ENCODE data around the gene CALN1. TPM values are rescaled to one million over a fixed set of nuclear protein-coding genes. Genes with fewer than 3 reads are reported as not detected.
A peak's percentile ranks its signal among the peaks of the same experiment; 100 is the strongest.

The CALN1 gene
- total and polyA plus RNA-seq, 9 of the 15 experiments (the other 6 are each of a cell fraction or from before 2014, with no cell fraction given): 1.4 to 7.5 (median 3.3) TPM

DNA sequence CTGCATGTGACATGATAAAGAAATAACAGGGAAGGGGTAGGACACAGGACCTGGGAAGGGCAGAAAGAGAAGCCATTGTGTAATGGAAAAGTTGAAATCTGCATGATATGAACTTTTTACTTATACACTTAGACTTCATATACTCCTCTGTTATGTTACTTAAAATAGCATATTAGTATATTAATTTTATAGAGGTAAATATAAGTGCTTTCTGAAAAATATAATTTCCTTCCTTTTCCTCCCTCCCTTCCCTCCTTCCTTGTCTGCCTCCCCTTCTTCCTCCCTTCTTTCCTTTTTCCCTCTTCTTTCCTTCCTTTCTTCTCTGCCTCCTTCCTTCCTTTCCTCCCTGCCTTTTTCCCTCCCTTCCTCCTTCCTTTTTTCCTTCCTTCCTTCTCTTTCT lies 363.7 kb downstream of the CALN1 start:
- BruUV-seq (replicated peaks): no TSS peak
- Histone ChIP-seq H3K36me3 (ENCODE audit: control insufficient read depth, insufficient read depth, low read length) (no peaks in the 10 kb centered on the region), H3K4me1 (replicated peaks in 1 of 2; ENCODE audit: control insufficient read depth in 2 of 2, insufficient read depth in 2 of 2, low read length in 2 of 2) (no peaks in the 10 kb centered on the region), H3K27ac (ENCODE audit: extremely low read depth, low read depth, low read length) (no peak overlapping the region), H3K27me3 (ENCODE audit: control insufficient read depth in 2 of 2, insufficient read depth in 2 of 2, low read length in 2 of 2) (peaks cover 0 to 6% of the 10 kb centered on the region in 2 experiments; a peak in 1 of 5 replicates), H4K20me1 (replicated peaks; ENCODE audit: control insufficient read depth, insufficient read depth, low read length) (no peaks in the 10 kb centered on the region), H3K9me1 (ENCODE audit: control insufficient read depth, insufficient read depth, low read length) (no peaks in the 10 kb centered on the region), H3K79me2 (ENCODE audit: control insufficient read depth, insufficient read depth, low read length) (no peaks in the 10 kb centered on the region), H3K4me3 (no peak overlapping the region), H2AFZ (ENCODE audit: low read depth, low read length) (no peak overlapping the region), H3K9me3 (replicated peaks; ENCODE audit: control insufficient read depth, insufficient read depth, low read depth, low read length) (no peaks in the 10 kb centered on the region), H3K9ac (ENCODE audit: insufficient read depth in 1 of 2, low read depth in 2 of 2, low read length in 2 of 2) (no peak overlapping the region), H3K4me2 (ENCODE audit: insufficient read depth, low read length) (no peak overlapping the region)
- intact Hi-C loops (cut with micrococcal nuclease) (no loop called here), in situ Hi-C loops (cut with MboI) (no loop called here)
- DNase-seq (ENCODE audit: extremely low read depth in 1 of 4, low spot score in 3 of 4) (no peak), ATAC-seq (no peak), FAIRE-seq (no peak)
- ChIA-PET POLR2A (no interaction called here), CTCF (ENCODE audit: low intra/inter-chr PET ratio) (no interaction called here)
- TF ChIP-seq GTF2E2 (tag; IDR thresholded peaks at IDR 0.05): no peak
- no peak for TF ChIP-seq CC2D1A (IDR thresholded peaks at IDR 0.05)
- TF ChIP-seq, protein P1, sequence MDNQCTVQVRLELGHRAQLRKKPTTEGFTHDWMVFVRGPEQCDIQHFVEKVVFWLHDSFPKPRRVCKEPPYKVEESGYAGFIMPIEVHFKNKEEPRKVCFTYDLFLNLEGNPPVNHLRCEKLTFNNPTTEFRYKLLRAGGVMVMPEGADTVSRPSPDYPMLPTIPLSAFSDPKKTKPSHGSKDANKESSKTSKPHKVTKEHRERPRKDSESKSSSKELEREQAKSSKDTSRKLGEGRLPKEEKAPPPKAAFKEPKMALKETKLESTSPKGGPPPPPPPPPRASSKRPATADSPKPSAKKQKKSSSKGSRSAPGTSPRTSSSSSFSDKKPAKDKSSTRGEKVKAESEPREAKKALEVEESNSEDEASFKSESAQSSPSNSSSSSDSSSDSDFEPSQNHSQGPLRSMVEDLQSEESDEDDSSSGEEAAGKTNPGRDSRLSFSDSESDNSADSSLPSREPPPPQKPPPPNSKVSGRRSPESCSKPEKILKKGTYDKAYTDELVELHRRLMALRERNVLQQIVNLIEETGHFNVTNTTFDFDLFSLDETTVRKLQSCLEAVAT (IDR thresholded peaks at IDR 0.05): no peak
- TF ChIP-seq, protein P2, sequence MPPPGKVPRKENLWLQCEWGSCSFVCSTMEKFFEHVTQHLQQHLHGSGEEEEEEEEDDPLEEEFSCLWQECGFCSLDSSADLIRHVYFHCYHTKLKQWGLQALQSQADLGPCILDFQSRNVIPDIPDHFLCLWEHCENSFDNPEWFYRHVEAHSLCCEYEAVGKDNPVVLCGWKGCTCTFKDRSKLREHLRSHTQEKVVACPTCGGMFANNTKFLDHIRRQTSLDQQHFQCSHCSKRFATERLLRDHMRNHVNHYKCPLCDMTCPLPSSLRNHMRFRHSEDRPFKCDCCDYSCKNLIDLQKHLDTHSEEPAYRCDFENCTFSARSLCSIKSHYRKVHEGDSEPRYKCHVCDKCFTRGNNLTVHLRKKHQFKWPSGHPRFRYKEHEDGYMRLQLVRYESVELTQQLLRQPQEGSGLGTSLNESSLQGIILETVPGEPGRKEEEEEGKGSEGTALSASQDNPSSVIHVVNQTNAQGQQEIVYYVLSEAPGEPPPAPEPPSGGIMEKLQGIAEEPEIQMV (tag; conservative IDR thresholded peaks at IDR 0.05; ENCODE audit: low read depth): no peak
- TF ChIP-seq AFF4 (CRISPR knock-in tag; IDR thresholded peaks at IDR 0.05): no peak
- TF ChIP-seq DNMT1 (IDR thresholded peaks at IDR 0.05): no peak
- peak; percentile 66 for TF ChIP-seq HNRNPK (IDR thresholded peaks at IDR 0.05; ENCODE audit: low read depth, low read length, poor library complexity, severe bottlenecking)
- no peak for TF ChIP-seq NCOA2 (IDR thresholded peaks at IDR 0.05; ENCODE audit: partially characterized antibody in 2 of 2)
- TF ChIP-seq ZNF184 (CRISPR knock-in tag; IDR thresholded peaks at IDR 0.05): no peak
- no peak for TF ChIP-seq RB1 (IDR thresholded peaks at IDR 0.05; ENCODE audit: low read depth)
- TF ChIP-seq, protein P3, sequence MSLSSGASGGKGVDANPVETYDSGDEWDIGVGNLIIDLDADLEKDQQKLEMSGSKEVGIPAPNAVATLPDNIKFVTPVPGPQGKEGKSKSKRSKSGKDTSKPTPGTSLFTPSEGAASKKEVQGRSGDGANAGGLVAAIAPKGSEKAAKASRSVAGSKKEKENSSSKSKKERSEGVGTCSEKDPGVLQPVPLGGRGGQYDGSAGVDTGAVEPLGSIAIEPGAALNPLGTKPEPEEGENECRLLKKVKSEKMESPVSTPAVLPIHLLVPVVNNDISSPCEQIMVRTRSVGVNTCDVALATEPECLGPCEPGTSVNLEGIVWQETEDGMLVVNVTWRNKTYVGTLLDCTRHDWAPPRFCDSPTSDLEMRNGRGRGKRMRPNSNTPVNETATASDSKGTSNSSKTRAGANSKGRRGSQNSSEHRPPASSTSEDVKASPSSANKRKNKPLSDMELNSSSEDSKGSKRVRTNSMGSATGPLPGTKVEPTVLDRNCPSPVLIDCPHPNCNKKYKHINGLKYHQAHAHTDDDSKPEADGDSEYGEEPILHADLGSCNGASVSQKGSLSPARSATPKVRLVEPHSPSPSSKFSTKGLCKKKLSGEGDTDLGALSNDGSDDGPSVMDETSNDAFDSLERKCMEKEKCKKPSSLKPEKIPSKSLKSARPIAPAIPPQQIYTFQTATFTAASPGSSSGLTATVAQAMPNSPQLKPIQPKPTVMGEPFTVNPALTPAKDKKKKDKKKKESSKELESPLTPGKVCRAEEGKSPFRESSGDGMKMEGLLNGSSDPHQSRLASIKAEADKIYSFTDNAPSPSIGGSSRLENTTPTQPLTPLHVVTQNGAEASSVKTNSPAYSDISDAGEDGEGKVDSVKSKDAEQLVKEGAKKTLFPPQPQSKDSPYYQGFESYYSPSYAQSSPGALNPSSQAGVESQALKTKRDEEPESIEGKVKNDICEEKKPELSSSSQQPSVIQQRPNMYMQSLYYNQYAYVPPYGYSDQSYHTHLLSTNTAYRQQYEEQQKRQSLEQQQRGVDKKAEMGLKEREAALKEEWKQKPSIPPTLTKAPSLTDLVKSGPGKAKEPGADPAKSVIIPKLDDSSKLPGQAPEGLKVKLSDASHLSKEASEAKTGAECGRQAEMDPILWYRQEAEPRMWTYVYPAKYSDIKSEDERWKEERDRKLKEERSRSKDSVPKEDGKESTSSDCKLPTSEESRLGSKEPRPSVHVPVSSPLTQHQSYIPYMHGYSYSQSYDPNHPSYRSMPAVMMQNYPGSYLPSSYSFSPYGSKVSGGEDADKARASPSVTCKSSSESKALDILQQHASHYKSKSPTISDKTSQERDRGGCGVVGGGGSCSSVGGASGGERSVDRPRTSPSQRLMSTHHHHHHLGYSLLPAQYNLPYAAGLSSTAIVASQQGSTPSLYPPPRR (CRISPR knock-in tag; IDR thresholded peaks at IDR 0.05; ENCODE audit: borderline replicate concordance): no peak
